HepG2 (cell line): ENCODE results near the gene PKD1L1. TPM values are rescaled to one million over a fixed set of nuclear protein-coding genes. Genes with fewer than 3 reads are reported as not detected.

Experiments
- HDAC1 ChIP-seq: sonication (generic); formaldehyde crosslinking; IDR thresholded peaks from 2 replicates; pipeline ENCODE4 v1.5.1; 2020; ENCODE audit warnings: mild to moderate bottlenecking, missing genetic modification reagents
- IRX3 ChIP-seq: sonication (generic); formaldehyde crosslinking; IDR thresholded peaks from 2 replicates; pipeline ENCODE4 v1.8.1; 2023; ENCODE audit warnings: mild to moderate bottlenecking, low read depth, missing genetic modification reagents, borderline replicate concordance
- KDM5B ChIP-seq: sonication (generic); formaldehyde crosslinking; IDR thresholded peaks from 2 replicates; pipeline ENCODE4 v1.4.0; 2020; ENCODE audit warnings: missing genetic modification reagents, mild to moderate bottlenecking, borderline replicate concordance
- KLF15 ChIP-seq: sonication (generic); formaldehyde crosslinking; IDR thresholded peaks from 2 replicates; pipeline ENCODE4 v1.8.1; 2023; ENCODE audit warnings: borderline replicate concordance, mild to moderate bottlenecking, inconsistent platforms, missing genetic modification reagents, mixed read lengths
- NR2F2 ChIP-seq: IDR thresholded peaks from 2 replicates; pipeline ENCODE4 v1.6.1; 2012; ENCODE audit warnings: low read depth, inconsistent platforms, borderline replicate concordance
- REL ChIP-seq: sonication (generic); formaldehyde crosslinking; conservative IDR thresholded peaks from 2 replicates; pipeline ENCODE4 v1.8.0; 2022; ENCODE audit warnings: mild to moderate bottlenecking, missing genetic modification reagents, moderate library complexity
- TCF7L2 ChIP-seq: IDR thresholded peaks from 2 replicates; pipeline ENCODE4 v1.6.1; 2011; ENCODE audit warnings: mild to moderate bottlenecking, low read depth, low read length, moderate library complexity
- ZEB1 ChIP-seq: IDR thresholded peaks from 2 replicates; pipeline ENCODE4 v1.6.1; 2012; ENCODE audit warnings: mild to moderate bottlenecking, low read depth, inconsistent platforms; ENCODE audit not compliant: insufficient replicate concordance
- ZNF224 ChIP-seq: sonication (generic); formaldehyde crosslinking; IDR thresholded peaks from 2 replicates; pipeline ENCODE4 v1.5.0; 2020; ENCODE audit warnings: mild to moderate bottlenecking, missing genetic modification reagents
- ZNF253 ChIP-seq: sonication (generic); formaldehyde crosslinking; IDR thresholded peaks from 2 replicates; pipeline ENCODE4 v1.8.0; 2022; ENCODE audit warnings: mild to moderate bottlenecking, missing genetic modification reagents, borderline replicate concordance
- ZNF317 ChIP-seq: sonication (generic); formaldehyde crosslinking; IDR thresholded peaks from 2 replicates; pipeline ENCODE4 v1.5.0; 2020; ENCODE audit warnings: mild to moderate bottlenecking, missing genetic modification reagents
- ZNF335 ChIP-seq: sonication (generic); formaldehyde crosslinking; IDR thresholded peaks from 2 replicates; pipeline ENCODE4 v1.4.0; 2020; ENCODE audit warnings: missing genetic modification reagents
- ZNF34 ChIP-seq: sonication (generic); formaldehyde crosslinking; IDR thresholded peaks from 2 replicates; pipeline ENCODE4 v1.4.0; 2020; ENCODE audit warnings: mild to moderate bottlenecking, missing genetic modification reagents, borderline replicate concordance
- ZNF446 ChIP-seq: sonication (generic); formaldehyde crosslinking; IDR thresholded peaks from 2 replicates; pipeline ENCODE4 v1.5.0; 2020; ENCODE audit warnings: mild to moderate bottlenecking, missing genetic modification reagents
- ZNF552 ChIP-seq: sonication (generic); formaldehyde crosslinking; IDR thresholded peaks from 2 replicates; pipeline ENCODE4 v1.9.0; 2022; ENCODE audit warnings: missing genetic modification reagents, mild to moderate bottlenecking, borderline replicate concordance
- ZNF557 ChIP-seq: sonication (generic); formaldehyde crosslinking; IDR thresholded peaks from 2 replicates; pipeline ENCODE4 v1.4.0; 2020; ENCODE audit warnings: missing genetic modification reagents
- ZNF772 ChIP-seq: sonication (generic); formaldehyde crosslinking; IDR thresholded peaks from 2 replicates; pipeline ENCODE4 v1.5.0; 2020; ENCODE audit warnings: mild to moderate bottlenecking, missing genetic modification reagents
- polyA plus RNA-seq, 8 experiments: library from polyadenylated mRNA; depleted of rRNA in 3 of 8; stranded (reverse) in 7 of 8; unstranded in 1 of 8; fragments of >200 nt; fragmentation: Illumina TruSeq in 4 of 8; extraction: Trizol in 4 of 8; gene quantifications; 2 replicates each; pipeline versions ENCODE4 v1.2.1 to v1.2.3, GENCODE V29; 2011 to 2016; ENCODE audit warnings: low read depth in 4 of 8, missing spikeins in 1 of 8, mixed read lengths in 1 of 8; ENCODE audit not compliant: insufficient read depth in 1 of 8
- total RNA-seq, 5 experiments: library from RNA; depleted of rRNA; stranded (reverse); fragments of >200 nt; fragmentation: Illumina TruSeq; extraction: Trizol; gene quantifications; 2 replicates each; pipeline ENCODE4 v1.2.3, GENCODE V29; 2016; ENCODE audit warnings: low read depth in 1 of 5
- TF ChIP-seq, protein P1 (sequence below): sonication (generic); formaldehyde crosslinking; IDR thresholded peaks from 2 replicates; pipeline ENCODE4 v1.4.0; 2020; ENCODE audit warnings: missing genetic modification reagents
- TF ChIP-seq, protein P2 (sequence below): sonication (generic); formaldehyde crosslinking; conservative IDR thresholded peaks from 2 replicates; pipeline ENCODE4 v1.8.1; 2023; ENCODE audit warnings: missing genetic modification reagents
- TF ChIP-seq, protein P3 (sequence below): sonication (generic); formaldehyde crosslinking; IDR thresholded peaks from 2 replicates; pipeline ENCODE4 v1.4.0; 2020; ENCODE audit warnings: missing genetic modification reagents
- TF ChIP-seq, protein P4 (sequence below): sonication (generic); formaldehyde crosslinking; IDR thresholded peaks from 2 replicates; pipeline ENCODE4 v1.5.0; 2020; ENCODE audit warnings: mild to moderate bottlenecking, missing genetic modification reagents, borderline replicate concordance
- TF ChIP-seq, protein P5 (sequence below): IDR thresholded peaks from 2 replicates; pipeline ENCODE4 v1.6.1; 2016; ENCODE audit warnings: low read depth, control low read depth

PKD1L1 gene
- total and polyA plus RNA-seq, 2 of the 13 experiments (the other 11 are each of a cell fraction or from before 2014, with no cell fraction given), result 0.01 TPM; not detected in 1

DNA sequence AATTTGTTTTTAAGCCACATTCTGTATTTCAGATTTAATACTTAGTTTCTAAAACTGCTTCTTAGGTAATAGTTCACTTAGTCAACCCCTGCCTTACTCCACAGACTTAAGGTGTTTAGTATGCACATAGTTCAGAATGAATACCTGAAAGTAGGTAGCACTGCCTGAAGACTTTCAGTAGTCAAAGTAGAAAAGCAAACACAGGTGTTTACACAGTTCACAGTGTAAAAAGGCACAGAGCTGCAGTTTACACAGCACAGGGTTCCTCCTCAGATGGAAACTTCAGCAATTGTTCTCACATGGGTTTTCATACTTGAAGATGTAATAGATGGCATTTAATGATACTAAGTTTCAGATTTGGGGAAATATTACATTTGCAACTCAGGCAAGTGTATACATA, 3.1 kb upstream of the PKD1L1 start (continued):
- no peak for TF ChIP-seq TCF7L2
- peak; percentile 41; the same call in 1 of the 2 replicates for TF ChIP-seq HDAC1 (CRISPR knock-in tag)
- no peak for TF ChIP-seq ZNF317 (CRISPR knock-in tag)
- peak; percentile 96 for TF ChIP-seq ZEB1
- TF ChIP-seq, protein P1, sequence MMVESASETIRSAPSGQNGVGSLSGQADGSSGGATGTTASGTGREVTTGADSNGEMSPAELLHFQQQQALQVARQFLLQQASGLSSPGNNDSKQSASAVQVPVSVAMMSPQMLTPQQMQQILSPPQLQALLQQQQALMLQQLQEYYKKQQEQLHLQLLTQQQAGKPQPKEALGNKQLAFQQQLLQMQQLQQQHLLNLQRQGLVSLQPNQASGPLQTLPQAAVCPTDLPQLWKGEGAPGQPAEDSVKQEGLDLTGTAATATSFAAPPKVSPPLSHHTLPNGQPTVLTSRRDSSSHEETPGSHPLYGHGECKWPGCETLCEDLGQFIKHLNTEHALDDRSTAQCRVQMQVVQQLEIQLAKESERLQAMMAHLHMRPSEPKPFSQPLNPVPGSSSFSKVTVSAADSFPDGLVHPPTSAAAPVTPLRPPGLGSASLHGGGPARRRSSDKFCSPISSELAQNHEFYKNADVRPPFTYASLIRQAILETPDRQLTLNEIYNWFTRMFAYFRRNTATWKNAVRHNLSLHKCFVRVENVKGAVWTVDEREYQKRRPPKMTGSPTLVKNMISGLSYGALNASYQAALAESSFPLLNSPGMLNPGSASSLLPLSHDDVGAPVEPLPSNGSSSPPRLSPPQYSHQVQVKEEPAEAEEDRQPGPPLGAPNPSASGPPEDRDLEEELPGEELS (CRISPR knock-in tag), result peak; percentile 56
- no peak for TF ChIP-seq ZNF446 (CRISPR knock-in tag)
- TF ChIP-seq, protein P2, sequence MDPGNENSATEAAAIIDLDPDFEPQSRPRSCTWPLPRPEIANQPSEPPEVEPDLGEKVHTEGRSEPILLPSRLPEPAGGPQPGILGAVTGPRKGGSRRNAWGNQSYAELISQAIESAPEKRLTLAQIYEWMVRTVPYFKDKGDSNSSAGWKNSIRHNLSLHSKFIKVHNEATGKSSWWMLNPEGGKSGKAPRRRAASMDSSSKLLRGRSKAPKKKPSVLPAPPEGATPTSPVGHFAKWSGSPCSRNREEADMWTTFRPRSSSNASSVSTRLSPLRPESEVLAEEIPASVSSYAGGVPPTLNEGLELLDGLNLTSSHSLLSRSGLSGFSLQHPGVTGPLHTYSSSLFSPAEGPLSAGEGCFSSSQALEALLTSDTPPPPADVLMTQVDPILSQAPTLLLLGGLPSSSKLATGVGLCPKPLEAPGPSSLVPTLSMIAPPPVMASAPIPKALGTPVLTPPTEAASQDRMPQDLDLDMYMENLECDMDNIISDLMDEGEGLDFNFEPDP (CRISPR knock-in tag), result no peak
- no peak for TF ChIP-seq NR2F2
- TF ChIP-seq ZNF335 (CRISPR knock-in tag), result no peak
- no peak for TF ChIP-seq ZNF772 (CRISPR knock-in tag)
- no peak for TF ChIP-seq ZNF253 (CRISPR knock-in tag)
- no peak for TF ChIP-seq KDM5B (CRISPR knock-in tag)
- TF ChIP-seq IRX3, result no peak
- TF ChIP-seq KLF15, result no peak
- TF ChIP-seq ZNF34 (CRISPR knock-in tag), result no peak
- TF ChIP-seq ZNF557 (CRISPR knock-in tag), result no peak
- no peak for TF ChIP-seq ZNF552
- no peak for TF ChIP-seq ZNF224 (CRISPR knock-in tag)
- TF ChIP-seq, protein P3, sequence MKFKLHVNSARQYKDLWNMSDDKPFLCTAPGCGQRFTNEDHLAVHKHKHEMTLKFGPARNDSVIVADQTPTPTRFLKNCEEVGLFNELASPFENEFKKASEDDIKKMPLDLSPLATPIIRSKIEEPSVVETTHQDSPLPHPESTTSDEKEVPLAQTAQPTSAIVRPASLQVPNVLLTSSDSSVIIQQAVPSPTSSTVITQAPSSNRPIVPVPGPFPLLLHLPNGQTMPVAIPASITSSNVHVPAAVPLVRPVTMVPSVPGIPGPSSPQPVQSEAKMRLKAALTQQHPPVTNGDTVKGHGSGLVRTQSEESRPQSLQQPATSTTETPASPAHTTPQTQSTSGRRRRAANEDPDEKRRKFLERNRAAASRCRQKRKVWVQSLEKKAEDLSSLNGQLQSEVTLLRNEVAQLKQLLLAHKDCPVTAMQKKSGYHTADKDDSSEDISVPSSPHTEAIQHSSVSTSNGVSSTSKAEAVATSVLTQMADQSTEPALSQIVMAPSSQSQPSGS (CRISPR knock-in tag), result no peak
- TF ChIP-seq, protein P4, sequence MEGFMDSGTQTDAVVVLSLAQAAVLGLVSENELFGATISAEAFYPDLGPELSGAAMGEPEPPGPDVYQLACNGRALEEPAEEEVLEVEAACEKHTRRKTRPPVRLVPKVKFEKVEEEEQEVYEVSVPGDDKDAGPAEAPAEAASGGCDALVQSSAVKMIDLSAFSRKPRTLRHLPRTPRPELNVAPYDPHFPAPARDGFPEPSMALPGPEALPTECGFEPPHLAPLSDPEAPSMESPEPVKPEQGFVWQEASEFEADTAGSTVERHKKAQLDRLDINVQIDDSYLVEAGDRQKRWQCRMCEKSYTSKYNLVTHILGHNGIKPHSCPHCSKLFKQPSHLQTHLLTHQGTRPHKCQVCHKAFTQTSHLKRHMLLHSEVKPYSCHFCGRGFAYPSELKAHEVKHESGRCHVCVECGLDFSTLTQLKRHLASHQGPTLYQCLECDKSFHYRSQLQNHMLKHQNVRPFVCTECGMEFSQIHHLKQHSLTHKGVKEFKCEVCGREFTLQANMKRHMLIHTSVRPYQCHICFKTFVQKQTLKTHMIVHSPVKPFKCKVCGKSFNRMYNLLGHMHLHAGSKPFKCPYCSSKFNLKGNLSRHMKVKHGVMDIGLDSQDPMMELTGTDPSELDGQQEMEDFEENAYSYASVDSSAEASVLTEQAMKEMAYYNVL (CRISPR knock-in tag), result no peak
- TF ChIP-seq, protein P5, sequence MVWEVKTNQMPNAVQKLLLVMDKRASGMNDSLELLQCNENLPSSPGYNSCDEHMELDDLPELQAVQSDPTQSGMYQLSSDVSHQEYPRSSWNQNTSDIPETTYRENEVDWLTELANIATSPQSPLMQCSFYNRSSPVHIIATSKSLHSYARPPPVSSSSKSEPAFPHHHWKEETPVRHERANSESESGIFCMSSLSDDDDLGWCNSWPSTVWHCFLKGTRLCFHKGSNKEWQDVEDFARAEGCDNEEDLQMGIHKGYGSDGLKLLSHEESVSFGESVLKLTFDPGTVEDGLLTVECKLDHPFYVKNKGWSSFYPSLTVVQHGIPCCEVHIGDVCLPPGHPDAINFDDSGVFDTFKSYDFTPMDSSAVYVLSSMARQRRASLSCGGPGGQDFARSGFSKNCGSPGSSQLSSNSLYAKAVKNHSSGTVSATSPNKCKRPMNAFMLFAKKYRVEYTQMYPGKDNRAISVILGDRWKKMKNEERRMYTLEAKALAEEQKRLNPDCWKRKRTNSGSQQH (CRISPR knock-in tag), result no peak
- no peak for TF ChIP-seq REL (CRISPR knock-in tag)
